Suprapubic skin (tissue), 4 donors: ENCODE results near the gene HOXB8. TPM values are rescaled to one million over a fixed set of nuclear protein-coding genes. Genes with fewer than 3 reads are reported as not detected.
A peak's percentile ranks its signal among the peaks of the same experiment; 100 is the strongest.

Experiments
- DNase-seq, 2 donors: peaks; one replicate each; pipeline ENCODE4 v3.0.0-alpha.2; 2019; ENCODE audit warnings: low spot score in 2 of 2
- H3K27ac ChIP-seq: fragments of 200-600 bp; sonication (generic); one replicate; pipeline ENCODE4 v1.5.1; 2019
- H3K27me3 ChIP-seq: fragments of 200-600 bp; sonication (generic); one replicate; pipeline ENCODE4 v1.5.1; 2019
- H3K36me3 ChIP-seq: fragments of 200-600 bp; sonication (generic); one replicate; pipeline ENCODE4 v1.5.1; 2019
- H3K4me1 ChIP-seq: fragments of 200-600 bp; sonication (generic); one replicate; pipeline ENCODE4 v1.5.1; 2019
- H3K4me3 ChIP-seq: fragments of 200-600 bp; sonication (generic); one replicate; pipeline ENCODE4 v1.5.1; 2019; ENCODE audit warnings: mild to moderate bottlenecking
- H3K9me3 ChIP-seq: fragments of 200-600 bp; sonication (generic); one replicate; pipeline ENCODE4 v1.5.1; 2019
- CTCF ChIP-seq, 2 donors: fragments of 200-600 bp in 1 of 2; fragments of 450-650 bp in 1 of 2; sonication (generic) in 1 of 2; IDR thresholded peaks; one replicate each; pipeline ENCODE4 v1.5.1; 2016 to 2019; ENCODE audit warnings: antibody characterized with exemption in 2 of 2, mild to moderate bottlenecking in 1 of 2, moderate library complexity in 1 of 2
- EP300 ChIP-seq: sonication (generic); formaldehyde crosslinking; IDR thresholded peaks from one replicate; pipeline ENCODE4 v1.6.1; 2017; ENCODE audit warnings: antibody characterized with exemption
- POLR2A ChIP-seq, 2 donors: fragments of 450-650 bp; IDR thresholded peaks; one replicate each; pipeline ENCODE4 v1.6.1; 2017; ENCODE audit warnings: antibody characterized with exemption in 2 of 2, mild to moderate bottlenecking in 2 of 2, moderate library complexity in 2 of 2
- POLR2AphosphoS5 ChIP-seq, 3 donors: sonication (generic); formaldehyde crosslinking; IDR thresholded peaks; one replicate each; pipeline ENCODE4 v1.6.1; 2017; ENCODE audit warnings: antibody characterized with exemption in 3 of 3
- WGBS: methylation state at CpG from one replicate; pipeline ENCODE4 v1.1.5; 2018; 5-methylcytosine and 5-hydroxymethylcytosine counted together
- total RNA-seq, 4 donors: library from RNA; depleted of rRNA; stranded (reverse); fragments of >200 nt; gene quantifications; one replicate each; pipeline ENCODE4 v1.1.0, GENCODE V29; 2016

Gene HOXB8
- total RNA-seq, 4 donors from 2014 or later, result not detected

GRCh38 chr17:48591255-48592056 is 23.6 kb downstream of the HOXB8 start:
- peak overlapping the region; percentile 43 for H3K4me3 ChIP-seq
- peaks cover 25% of the 10 kb centered on the region for H3K27me3 ChIP-seq
- no peaks in the 10 kb centered on the region for H3K9me3 ChIP-seq
- DNase-seq, result no peak
- TF ChIP-seq POLR2AphosphoS5 (IDR thresholded peaks at IDR 0.05) (no peak), EP300 (no peak), POLR2A (IDR thresholded peaks at IDR 0.05) (no peak), CTCF (IDR thresholded peaks at IDR 0.05) (no peak)
- peaks cover 3% of the 10 kb centered on the region for H3K36me3 ChIP-seq
- H3K27ac ChIP-seq, result peak overlapping the region; percentile 21
- 90% methylated on average over 10 of the region's 10 CpGs for WGBS
- H3K4me1 ChIP-seq, result peaks cover 42% of the 10 kb centered on the region

GRCh38 chr17:48590607-48591161 is 24.4 kb downstream of the HOXB8 start:
- H3K27me3 ChIP-seq, result peaks cover 18% of the 10 kb centered on the region
- H3K4me1 ChIP-seq, result peaks cover 42% of the 10 kb centered on the region
- peak overlapping the region; percentile 19 for H3K27ac ChIP-seq
- no peak for DNase-seq
- H3K9me3 ChIP-seq, result no peaks in the 10 kb centered on the region
- H3K36me3 ChIP-seq, result peaks cover 3% of the 10 kb centered on the region
- TF ChIP-seq POLR2A (IDR thresholded peaks at IDR 0.05), result no peak
- TF ChIP-seq EP300, result no peak
- TF ChIP-seq CTCF (IDR thresholded peaks at IDR 0.05), result no peak
- no peak for TF ChIP-seq POLR2AphosphoS5 (IDR thresholded peaks at IDR 0.05)
- H3K4me3 ChIP-seq, result no peak overlapping the region

GRCh38 chr17:48589831-48590606 is 25.1 kb downstream of the HOXB8 start, which contains the start of gene HOXB3:
Gene HOXB3 (minus strand): TSS chr17:48590241. CDS start chr17:48552474, 37,767 bp downstream.
- Histone ChIP-seq H3K4me1 (peaks cover 45% of the 10 kb centered on the region), H3K27me3 (peaks cover 13% of the 10 kb centered on the region), H3K27ac (peak within 1 kb of the TSS; percentile 19), H3K4me3 (peak within 1 kb of the TSS; percentile 6), H3K9me3 (no peaks in the 10 kb centered on the region), H3K36me3 (no peaks in the 10 kb centered on the region)
- TF ChIP-seq EP300, result no peak
- TF ChIP-seq CTCF (IDR thresholded peaks at IDR 0.05), result no peak
- TF ChIP-seq POLR2AphosphoS5 (IDR thresholded peaks at IDR 0.05), result no peak
- no peak for TF ChIP-seq POLR2A (IDR thresholded peaks at IDR 0.05)
- WGBS, result 75% methylated on average over 23 of the region's 23 CpGs
- DNase-seq, result no peak

- peaks cover 5% of the 10 kb centered on the region for H3K27me3 ChIP-seq
- WGBS, result 63% methylated on average over 10 of the region's 10 CpGs
- H3K4me1 ChIP-seq, result peaks cover 48% of the 10 kb centered on the region
- H3K27ac ChIP-seq, result peak overlapping the region; percentile 19
- DNase-seq, result no peak
- H3K4me3 ChIP-seq, result peak overlapping the region; percentile 6
- H3K36me3 ChIP-seq, result no peaks in the 10 kb centered on the region
- TF ChIP-seq EP300 (no peak), POLR2AphosphoS5 (IDR thresholded peaks at IDR 0.05) (no peak), POLR2A (IDR thresholded peaks at IDR 0.05) (no peak)
- no peaks in the 10 kb centered on the region for H3K9me3 ChIP-seq
Observed at GRCh38 chr17:48589060-48589830, 25.8 kb downstream of the HOXB8 start.

GRCh38 chr17:48588528-48588927 is 26.6 kb downstream of the HOXB8 start:
- TF ChIP-seq POLR2AphosphoS5 (IDR thresholded peaks at IDR 0.05) (no peak), POLR2A (IDR thresholded peaks at IDR 0.05) (no peak), EP300 (no peak)
- no peaks in the 10 kb centered on the region for H3K36me3 ChIP-seq
- H3K27ac ChIP-seq, result no peak overlapping the region
- H3K27me3 ChIP-seq, result peaks cover 5% of the 10 kb centered on the region
- 50% methylated on average over 2 of the region's 2 CpGs for WGBS
- H3K4me1 ChIP-seq, result peaks cover 52% of the 10 kb centered on the region
- H3K4me3 ChIP-seq, result no peak overlapping the region
- H3K9me3 ChIP-seq, result no peaks in the 10 kb centered on the region
- DNase-seq, result no peak
